Fibroblast of mammary gland (primary cell): ENCODE measurements around the gene IRF2BP1.

Experiments used
- DNase-seq: peaks from one replicate; pipeline ENCODE4 v3.0.0-alpha.2; 2010; ENCODE audit warnings: low read depth
- H3K4me3 ChIP-seq: 2 replicates; pipeline ENCODE4 v1.5.1; 2011; ENCODE audit warnings: low read depth, mild to moderate bottlenecking, low read length, moderate library complexity; ENCODE audit not compliant: control insufficient read depth
- TF ChIP-seq, protein P1 (sequence below): conservative IDR thresholded peaks from 2 replicates; pipeline ENCODE4 v1.5.1; 2011; ENCODE audit warnings: low read depth, low read length, inconsistent platforms; ENCODE audit not compliant: control insufficient read depth, insufficient read depth

IRF2BP1 gene, protein sequence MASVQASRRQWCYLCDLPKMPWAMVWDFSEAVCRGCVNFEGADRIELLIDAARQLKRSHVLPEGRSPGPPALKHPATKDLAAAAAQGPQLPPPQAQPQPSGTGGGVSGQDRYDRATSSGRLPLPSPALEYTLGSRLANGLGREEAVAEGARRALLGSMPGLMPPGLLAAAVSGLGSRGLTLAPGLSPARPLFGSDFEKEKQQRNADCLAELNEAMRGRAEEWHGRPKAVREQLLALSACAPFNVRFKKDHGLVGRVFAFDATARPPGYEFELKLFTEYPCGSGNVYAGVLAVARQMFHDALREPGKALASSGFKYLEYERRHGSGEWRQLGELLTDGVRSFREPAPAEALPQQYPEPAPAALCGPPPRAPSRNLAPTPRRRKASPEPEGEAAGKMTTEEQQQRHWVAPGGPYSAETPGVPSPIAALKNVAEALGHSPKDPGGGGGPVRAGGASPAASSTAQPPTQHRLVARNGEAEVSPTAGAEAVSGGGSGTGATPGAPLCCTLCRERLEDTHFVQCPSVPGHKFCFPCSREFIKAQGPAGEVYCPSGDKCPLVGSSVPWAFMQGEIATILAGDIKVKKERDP

DNA sequence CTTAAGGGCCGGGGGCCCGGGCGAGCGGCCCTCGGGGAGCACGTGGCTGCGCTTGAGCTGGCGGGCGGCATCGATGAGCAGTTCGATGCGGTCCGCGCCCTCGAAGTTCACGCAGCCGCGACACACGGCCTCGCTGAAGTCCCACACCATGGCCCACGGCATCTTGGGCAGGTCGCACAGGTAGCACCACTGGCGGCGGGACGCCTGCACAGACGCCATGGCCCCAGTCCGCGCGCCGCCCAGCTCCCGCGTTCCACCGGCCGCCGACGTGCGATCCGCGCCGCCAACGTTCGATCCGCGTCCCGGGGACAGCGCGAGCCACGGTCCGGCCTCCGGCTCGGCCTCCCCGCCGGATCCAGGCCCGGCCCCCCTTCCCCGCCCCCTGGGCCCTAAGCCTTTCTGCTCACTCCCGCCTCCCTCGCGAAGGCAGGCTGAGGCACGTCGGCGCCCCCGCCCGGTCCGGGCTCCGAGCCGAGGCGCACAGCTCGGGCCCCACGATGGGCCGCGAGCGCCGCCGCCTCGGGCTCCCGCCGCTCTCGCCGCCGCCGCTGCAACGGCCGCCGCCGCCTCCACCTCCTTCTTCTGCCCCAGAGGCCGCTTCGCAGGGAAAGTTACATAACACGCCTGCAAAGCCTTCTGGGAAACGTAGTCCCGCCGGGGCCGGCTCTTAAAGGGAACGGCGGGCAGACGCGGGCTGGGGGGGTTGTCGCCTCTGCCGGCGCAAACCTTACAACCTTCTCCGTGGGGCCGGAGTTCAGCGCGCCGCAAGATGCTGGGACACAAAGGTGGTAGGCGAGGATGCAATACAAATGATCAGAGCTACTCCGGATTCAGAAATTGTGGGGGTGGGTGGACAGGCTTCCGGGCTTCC lies at the start of gene IRF2BP1:
Gene IRF2BP1 (minus strand): TSS at position 586 of the 871 bp plus-strand sequence. CDS start 367 bp downstream, at position 219.
- DNase-seq: peak; percentile 88
- peak within 1 kb of the TSS; percentile 69 for H3K4me3 ChIP-seq
- TF ChIP-seq, protein P1, sequence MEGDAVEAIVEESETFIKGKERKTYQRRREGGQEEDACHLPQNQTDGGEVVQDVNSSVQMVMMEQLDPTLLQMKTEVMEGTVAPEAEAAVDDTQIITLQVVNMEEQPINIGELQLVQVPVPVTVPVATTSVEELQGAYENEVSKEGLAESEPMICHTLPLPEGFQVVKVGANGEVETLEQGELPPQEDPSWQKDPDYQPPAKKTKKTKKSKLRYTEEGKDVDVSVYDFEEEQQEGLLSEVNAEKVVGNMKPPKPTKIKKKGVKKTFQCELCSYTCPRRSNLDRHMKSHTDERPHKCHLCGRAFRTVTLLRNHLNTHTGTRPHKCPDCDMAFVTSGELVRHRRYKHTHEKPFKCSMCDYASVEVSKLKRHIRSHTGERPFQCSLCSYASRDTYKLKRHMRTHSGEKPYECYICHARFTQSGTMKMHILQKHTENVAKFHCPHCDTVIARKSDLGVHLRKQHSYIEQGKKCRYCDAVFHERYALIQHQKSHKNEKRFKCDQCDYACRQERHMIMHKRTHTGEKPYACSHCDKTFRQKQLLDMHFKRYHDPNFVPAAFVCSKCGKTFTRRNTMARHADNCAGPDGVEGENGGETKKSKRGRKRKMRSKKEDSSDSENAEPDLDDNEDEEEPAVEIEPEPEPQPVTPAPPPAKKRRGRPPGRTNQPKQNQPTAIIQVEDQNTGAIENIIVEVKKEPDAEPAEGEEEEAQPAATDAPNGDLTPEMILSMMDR: no peak

- H3K4me3 ChIP-seq: no peak overlapping the region
- TF ChIP-seq, protein P1: no peak
- no peak for DNase-seq
Measured at GRCh38 chr19:45935267-45935666, 49.3 kb upstream of the IRF2BP1 start.

DNA sequence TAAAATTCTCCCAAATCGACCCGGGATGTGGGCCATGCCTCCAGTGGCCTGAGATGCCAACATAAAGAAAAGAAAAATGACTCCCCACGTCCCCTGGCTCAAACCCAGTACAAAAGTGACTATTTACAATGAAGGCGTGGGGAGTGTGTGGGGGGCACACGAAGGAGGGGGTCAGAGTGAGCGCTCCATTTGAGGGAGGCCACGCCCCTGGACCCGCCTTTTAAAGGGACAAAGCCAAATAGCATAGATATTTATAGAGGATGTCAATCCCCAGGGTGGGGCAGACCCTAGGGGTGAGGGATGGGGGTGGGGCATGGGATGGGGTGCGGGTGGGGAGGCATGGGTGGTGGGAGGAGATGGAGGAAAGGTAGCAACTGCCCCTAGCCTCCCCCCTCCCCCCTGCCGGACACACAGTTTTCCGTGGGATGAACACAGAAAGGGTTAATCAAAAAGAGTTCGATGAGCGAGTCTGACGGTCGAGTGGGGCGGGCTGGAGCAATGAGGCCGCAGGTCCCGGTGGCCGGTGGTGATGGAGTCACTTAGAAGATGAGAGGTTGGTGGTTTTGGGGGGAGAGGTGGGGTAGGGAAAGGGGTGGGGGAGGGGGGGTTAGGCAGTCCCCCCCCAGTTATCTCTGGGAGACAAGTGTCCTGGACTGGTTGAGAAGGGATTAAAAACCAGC lies 48.8 kb upstream of the IRF2BP1 start:
- TF ChIP-seq, protein P1: no peak

DNA sequence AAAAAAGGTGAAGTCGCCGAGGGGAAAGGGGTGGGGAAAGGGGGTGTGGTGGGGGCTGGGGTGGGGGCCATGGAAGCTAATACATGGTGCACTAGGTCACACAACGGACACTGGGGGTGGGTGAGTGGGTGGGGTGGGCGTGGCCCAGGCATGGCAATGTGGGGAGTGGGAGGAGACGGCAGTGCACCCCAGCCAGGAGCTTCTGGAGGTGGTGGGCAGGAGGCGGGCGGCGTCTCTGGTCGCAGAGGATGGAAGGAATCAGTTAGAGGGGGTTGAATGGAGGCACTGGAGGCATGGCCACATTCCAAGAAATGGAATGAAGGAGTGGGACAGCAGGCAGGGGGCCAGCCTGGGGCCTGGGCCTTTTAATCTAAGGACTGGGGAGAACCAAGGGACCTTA lies 47.8 kb upstream of the IRF2BP1 start:
- TF ChIP-seq, protein P1: no peak
- no peak overlapping the region for H3K4me3 ChIP-seq
- no peak for DNase-seq

More for the DNA sequence above, 48.8 kb upstream of the IRF2BP1 start:
- no peak for DNase-seq
- H3K4me3 ChIP-seq: no peak overlapping the region

DNA sequence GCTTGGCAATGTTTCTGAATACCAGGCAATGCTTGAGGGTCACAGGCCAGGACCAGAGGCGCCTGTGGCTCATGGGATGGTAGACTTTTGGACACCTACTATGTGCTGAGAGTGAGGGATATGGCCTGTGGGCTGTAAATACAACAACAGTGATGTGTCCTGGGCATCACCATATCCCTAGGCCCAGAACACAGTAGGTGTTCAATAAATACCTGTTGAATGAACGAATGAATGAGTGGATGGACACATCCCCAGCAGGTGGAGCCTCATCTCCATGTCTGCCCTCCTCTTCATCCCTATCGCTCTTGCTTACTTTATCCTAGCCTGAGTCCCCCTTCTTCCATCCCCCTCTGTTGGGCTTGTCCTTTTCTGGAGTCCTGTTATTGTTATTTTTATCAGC lies 45.1 kb upstream of the IRF2BP1 start:
- no peak for DNase-seq
- no peak overlapping the region for H3K4me3 ChIP-seq
- TF ChIP-seq, protein P1: no peak

GRCh38 chr19:45929247-45929646 lies 43.3 kb upstream of the IRF2BP1 start:
- H3K4me3 ChIP-seq: no peak overlapping the region
- no peak for DNase-seq
- TF ChIP-seq, protein P1: no peak
